ENCODE data around the gene TMEM245. TPM values are rescaled to one million over a fixed set of nuclear protein-coding genes. Genes with fewer than 3 reads are reported as not detected.
A peak's percentile ranks its signal among the peaks of the same experiment; 100 is the strongest.
"Not testable (repeated sequence)": the region's sequence is repeated elsewhere in the genome, so short reads cannot be mapped to it uniquely, and the experiment has no call there.

TMEM245 gene
- total RNA-seq, 1 donor from 2014 or later: 52.2 TPM

DNA sequence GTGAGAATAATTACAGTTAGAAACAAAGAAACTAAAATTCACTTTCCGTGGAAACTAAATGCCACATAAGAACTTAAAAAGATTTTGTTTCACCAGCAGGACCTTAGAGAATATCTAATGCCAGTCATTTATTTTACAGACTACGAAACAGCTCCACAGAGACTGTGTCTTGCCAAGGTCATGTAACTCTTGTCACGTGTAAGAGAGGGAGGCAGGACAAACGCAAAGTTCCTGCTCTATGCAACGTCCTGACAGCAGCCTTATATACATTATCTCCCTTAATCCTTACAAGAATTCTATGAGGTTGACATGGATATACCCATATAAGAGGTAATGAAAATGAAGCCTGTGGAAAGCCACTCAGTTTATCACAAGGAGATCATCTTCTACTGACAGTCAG, 145.9 kb downstream of the TMEM245 start:
- H3K27me3 Mint-ChIP-seq (ENCODE audit: low read depth, unreplicated experiment): no peaks in the 10 kb centered on the region

DNA sequence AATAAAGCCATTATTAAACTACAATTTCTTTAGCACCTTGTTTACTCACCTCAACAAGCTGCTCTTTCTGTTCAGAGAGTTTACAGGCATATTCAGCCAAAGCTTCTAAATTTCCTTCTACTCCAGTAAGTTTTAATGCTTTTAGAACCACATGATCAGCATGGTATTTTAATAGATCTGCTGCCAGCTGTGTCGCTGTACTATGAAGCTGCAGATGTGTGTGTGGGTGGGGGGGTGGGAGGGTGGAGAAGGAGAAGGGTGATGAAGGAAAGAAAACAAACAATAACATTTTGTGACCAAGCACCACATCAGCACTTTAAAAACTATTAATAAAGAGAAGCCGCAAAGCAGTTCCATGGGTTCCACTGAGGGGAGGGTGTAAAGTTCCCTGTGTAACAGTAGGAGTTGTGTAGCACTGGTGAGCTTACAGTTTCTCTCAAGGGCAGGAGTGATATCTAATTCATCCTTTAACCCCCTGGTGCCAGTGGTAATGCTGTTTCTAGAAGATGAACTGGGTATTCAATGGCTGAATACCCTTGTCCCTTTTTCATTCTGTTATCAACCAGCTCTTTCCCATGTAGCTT, 147.0 kb downstream of the TMEM245 start:
- Histone ChIP-seq H3K4me2 (ENCODE audit: low read length) (no peak overlapping the region), H3K27me3 (ENCODE audit: insufficient read depth, low read length) (no peaks in the 10 kb centered on the region), H3K4me1 (ENCODE audit: insufficient read depth, low read length) (no peaks in the 10 kb centered on the region), H2AFZ (ENCODE audit: low read depth, low read length) (no peak overlapping the region), H3K79me2 (ENCODE audit: insufficient read depth, low read length) (no peaks in the 10 kb centered on the region), H4K20me1 (ENCODE audit: insufficient read depth, low read length) (no peaks in the 10 kb centered on the region), H3K9me3 (ENCODE audit: insufficient read depth, low read depth, low read length) (no peaks in the 10 kb centered on the region), H3K4me3 (ENCODE audit: insufficient read depth, low read depth, low read length) (no peak overlapping the region), H3K27ac (ENCODE audit: low read depth, low read length) (no peak overlapping the region), H3K36me3 (ENCODE audit: insufficient read depth, low read length) (peaks cover 25% of the 10 kb centered on the region), H3K9ac (ENCODE audit: low read length) (no peak overlapping the region)
- Mint-ChIP-seq H3K36me3 (ENCODE audit: low read depth, unreplicated experiment) (peaks cover 17% of the 10 kb centered on the region), H3K4me1 (ENCODE audit: low read depth, unreplicated experiment) (no peaks in the 10 kb centered on the region), H3K4me3 (ENCODE audit: unreplicated experiment) (no peak overlapping the region), H3K27ac (ENCODE audit: unreplicated experiment) (no peak overlapping the region), H3K27me3 (ENCODE audit: low read depth, unreplicated experiment) (no peaks in the 10 kb centered on the region), H3K9me3 (ENCODE audit: unreplicated experiment) (peaks cover 4% of the 10 kb centered on the region)
- FAIRE-seq (no peak), DNase-seq (ENCODE audit: low read depth) (peak; percentile 21)
- TF ChIP-seq EZH2 (IDR thresholded peaks at IDR 0.05; ENCODE audit: insufficient read depth, low read length): no peak
- TF ChIP-seq, protein P1, sequence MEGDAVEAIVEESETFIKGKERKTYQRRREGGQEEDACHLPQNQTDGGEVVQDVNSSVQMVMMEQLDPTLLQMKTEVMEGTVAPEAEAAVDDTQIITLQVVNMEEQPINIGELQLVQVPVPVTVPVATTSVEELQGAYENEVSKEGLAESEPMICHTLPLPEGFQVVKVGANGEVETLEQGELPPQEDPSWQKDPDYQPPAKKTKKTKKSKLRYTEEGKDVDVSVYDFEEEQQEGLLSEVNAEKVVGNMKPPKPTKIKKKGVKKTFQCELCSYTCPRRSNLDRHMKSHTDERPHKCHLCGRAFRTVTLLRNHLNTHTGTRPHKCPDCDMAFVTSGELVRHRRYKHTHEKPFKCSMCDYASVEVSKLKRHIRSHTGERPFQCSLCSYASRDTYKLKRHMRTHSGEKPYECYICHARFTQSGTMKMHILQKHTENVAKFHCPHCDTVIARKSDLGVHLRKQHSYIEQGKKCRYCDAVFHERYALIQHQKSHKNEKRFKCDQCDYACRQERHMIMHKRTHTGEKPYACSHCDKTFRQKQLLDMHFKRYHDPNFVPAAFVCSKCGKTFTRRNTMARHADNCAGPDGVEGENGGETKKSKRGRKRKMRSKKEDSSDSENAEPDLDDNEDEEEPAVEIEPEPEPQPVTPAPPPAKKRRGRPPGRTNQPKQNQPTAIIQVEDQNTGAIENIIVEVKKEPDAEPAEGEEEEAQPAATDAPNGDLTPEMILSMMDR (IDR thresholded peaks at IDR 0.05; ENCODE audit: insufficient read depth, low read depth, low read length): no peak

More for the DNA sequence above, 145.9 kb downstream of the TMEM245 start:
- no peak overlapping the region for H3K9ac ChIP-seq (ENCODE audit: low read length)
- peaks cover 26% of the 10 kb centered on the region for H3K36me3 ChIP-seq (ENCODE audit: insufficient read depth, low read length)
- H3K4me2 ChIP-seq (ENCODE audit: low read length): no peak overlapping the region
- no peaks in the 10 kb centered on the region for H3K4me1 ChIP-seq (ENCODE audit: insufficient read depth, low read length)
- no peaks in the 10 kb centered on the region for H4K20me1 ChIP-seq (ENCODE audit: insufficient read depth, low read length)
- TF ChIP-seq, protein P1 (IDR thresholded peaks at IDR 0.05; ENCODE audit: insufficient read depth, low read depth, low read length): no peak
- no peak for TF ChIP-seq EZH2 (IDR thresholded peaks at IDR 0.05; ENCODE audit: insufficient read depth, low read length)
- H3K4me3 ChIP-seq (ENCODE audit: insufficient read depth, low read depth, low read length): no peak overlapping the region
- Mint-ChIP-seq H3K4me1 (ENCODE audit: low read depth, unreplicated experiment) (no peaks in the 10 kb centered on the region), H3K4me3 (ENCODE audit: unreplicated experiment) (no peak overlapping the region), H3K27ac (ENCODE audit: unreplicated experiment) (no peak overlapping the region), H3K36me3 (ENCODE audit: low read depth, unreplicated experiment) (peaks cover 19% of the 10 kb centered on the region), H3K9me3 (ENCODE audit: unreplicated experiment) (peaks cover 4% of the 10 kb centered on the region)
- DNase-seq (ENCODE audit: low read depth) (no peak), FAIRE-seq (no peak)
- H3K27ac ChIP-seq (ENCODE audit: low read depth, low read length): no peak overlapping the region
- H2AFZ ChIP-seq (ENCODE audit: low read depth, low read length): no peak overlapping the region
- H3K9me3 ChIP-seq (ENCODE audit: insufficient read depth, low read depth, low read length): no peaks in the 10 kb centered on the region
- no peaks in the 10 kb centered on the region for H3K79me2 ChIP-seq (ENCODE audit: insufficient read depth, low read length)
- H3K27me3 ChIP-seq (ENCODE audit: insufficient read depth, low read length): no peaks in the 10 kb centered on the region

DNA sequence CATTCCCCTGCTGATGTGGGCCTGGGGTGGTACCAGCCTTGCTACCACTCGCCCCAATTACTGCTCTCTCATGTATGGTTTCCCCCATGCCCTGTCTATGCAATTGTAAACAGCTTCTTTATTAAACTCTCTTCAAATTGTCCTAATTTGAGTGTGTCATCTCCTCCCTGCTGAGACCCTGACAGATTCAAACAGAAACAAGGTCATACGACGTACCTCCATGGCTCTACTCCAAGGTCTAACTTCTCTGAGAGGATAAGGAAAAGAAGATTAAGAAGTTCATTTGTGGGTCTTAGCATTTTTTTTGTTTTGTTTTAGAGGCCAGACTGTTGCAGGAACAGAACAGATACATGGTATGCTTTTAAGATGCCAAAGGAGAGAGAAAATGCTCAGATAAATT, 147.6 kb downstream of the TMEM245 start:
- H3K4me1 ChIP-seq (ENCODE audit: insufficient read depth, low read length): no peaks in the 10 kb centered on the region
- Mint-ChIP-seq H3K27me3 (ENCODE audit: low read depth, unreplicated experiment) (no peaks in the 10 kb centered on the region), H3K36me3 (ENCODE audit: low read depth, unreplicated experiment) (peaks cover 19% of the 10 kb centered on the region), H3K27ac (ENCODE audit: unreplicated experiment) (no peak overlapping the region), H3K9me3 (ENCODE audit: unreplicated experiment) (peaks cover 4% of the 10 kb centered on the region), H3K4me1 (ENCODE audit: low read depth, unreplicated experiment) (no peaks in the 10 kb centered on the region), H3K4me3 (ENCODE audit: unreplicated experiment) (no peak overlapping the region)
- no peak overlapping the region for H2AFZ ChIP-seq (ENCODE audit: low read depth, low read length)
- H3K4me2 ChIP-seq (ENCODE audit: low read length): no peak overlapping the region
- H3K36me3 ChIP-seq (ENCODE audit: insufficient read depth, low read length): peaks cover 25% of the 10 kb centered on the region
- no peaks in the 10 kb centered on the region for H3K9me3 ChIP-seq (ENCODE audit: insufficient read depth, low read depth, low read length)
- no peaks in the 10 kb centered on the region for H4K20me1 ChIP-seq (ENCODE audit: insufficient read depth, low read length)
- no peak overlapping the region for H3K27ac ChIP-seq (ENCODE audit: low read depth, low read length)
- no peak for TF ChIP-seq EZH2 (IDR thresholded peaks at IDR 0.05; ENCODE audit: insufficient read depth, low read length)
- TF ChIP-seq, protein P1 (IDR thresholded peaks at IDR 0.05; ENCODE audit: insufficient read depth, low read depth, low read length): no peak
- no peak overlapping the region for H3K4me3 ChIP-seq (ENCODE audit: insufficient read depth, low read depth, low read length)
- H3K9ac ChIP-seq (ENCODE audit: low read length): no peak overlapping the region
- DNase-seq (ENCODE audit: low read depth): no peak
- FAIRE-seq: no peak
- no peaks in the 10 kb centered on the region for H3K79me2 ChIP-seq (ENCODE audit: insufficient read depth, low read length)
- H3K27me3 ChIP-seq (ENCODE audit: insufficient read depth, low read length): no peaks in the 10 kb centered on the region

DNA sequence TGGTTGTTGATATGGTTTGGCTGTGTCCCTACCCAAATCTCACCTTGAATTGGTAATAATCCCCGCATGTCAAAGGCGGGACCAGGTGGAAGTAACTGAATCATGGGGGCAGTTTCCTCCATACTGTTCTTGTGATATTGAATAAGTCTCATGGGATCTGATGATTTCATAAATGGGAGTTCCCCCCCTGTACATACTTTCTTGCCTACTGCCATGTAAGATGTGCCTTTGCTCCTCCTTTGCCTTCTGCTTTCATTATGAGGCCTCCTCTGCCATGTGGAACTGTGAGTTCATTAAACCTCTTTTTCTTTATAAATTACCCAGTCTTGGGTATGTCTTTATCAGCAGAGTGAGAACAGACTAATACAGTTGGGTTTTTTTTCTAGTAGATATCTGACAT, 148.4 kb downstream of the TMEM245 start:
- H3K4me1 ChIP-seq (ENCODE audit: insufficient read depth, low read length); H3K27ac Mint-ChIP-seq (ENCODE audit: unreplicated experiment); H3K9me3 Mint-ChIP-seq (ENCODE audit: unreplicated experiment); DNase-seq (ENCODE audit: low read depth); H3K4me3 Mint-ChIP-seq (ENCODE audit: unreplicated experiment); H2AFZ ChIP-seq (ENCODE audit: low read depth, low read length); H4K20me1 ChIP-seq (ENCODE audit: insufficient read depth, low read length); H3K27me3 ChIP-seq (ENCODE audit: insufficient read depth, low read length); H3K4me1 Mint-ChIP-seq (ENCODE audit: low read depth, unreplicated experiment); H3K4me3 ChIP-seq (ENCODE audit: insufficient read depth, low read depth, low read length); FAIRE-seq; H3K79me2 ChIP-seq (ENCODE audit: insufficient read depth, low read length); H3K4me2 ChIP-seq (ENCODE audit: low read length); H3K27ac ChIP-seq (ENCODE audit: low read depth, low read length); H3K9me3 ChIP-seq (ENCODE audit: insufficient read depth, low read depth, low read length); H3K9ac ChIP-seq (ENCODE audit: low read length); H3K27me3 Mint-ChIP-seq (ENCODE audit: low read depth, unreplicated experiment): not testable (repeated sequence)
- H3K36me3 Mint-ChIP-seq (ENCODE audit: low read depth, unreplicated experiment): peaks cover 19% of the 10 kb centered on the region
- peaks cover 22% of the 10 kb centered on the region for H3K36me3 ChIP-seq (ENCODE audit: insufficient read depth, low read length)
